C4-2B (cell line): ENCODE results near the gene PEX14.

Experiments
- H3K27ac ChIP-seq: fragments of 450-650 bp; 2 replicates; pipeline ENCODE4 v1.5.1; 2017
- ZFX ChIP-seq: fragments of 450-650 bp; IDR thresholded peaks from 2 replicates; pipeline ENCODE4 v1.6.1; 2017
- TF ChIP-seq, protein P1 (sequence below): fragments of 450-650 bp; conservative IDR thresholded peaks from 2 replicates; pipeline ENCODE4 v1.5.1; 2017; ENCODE audit warnings: mild to moderate bottlenecking

Gene PEX14

DNA sequence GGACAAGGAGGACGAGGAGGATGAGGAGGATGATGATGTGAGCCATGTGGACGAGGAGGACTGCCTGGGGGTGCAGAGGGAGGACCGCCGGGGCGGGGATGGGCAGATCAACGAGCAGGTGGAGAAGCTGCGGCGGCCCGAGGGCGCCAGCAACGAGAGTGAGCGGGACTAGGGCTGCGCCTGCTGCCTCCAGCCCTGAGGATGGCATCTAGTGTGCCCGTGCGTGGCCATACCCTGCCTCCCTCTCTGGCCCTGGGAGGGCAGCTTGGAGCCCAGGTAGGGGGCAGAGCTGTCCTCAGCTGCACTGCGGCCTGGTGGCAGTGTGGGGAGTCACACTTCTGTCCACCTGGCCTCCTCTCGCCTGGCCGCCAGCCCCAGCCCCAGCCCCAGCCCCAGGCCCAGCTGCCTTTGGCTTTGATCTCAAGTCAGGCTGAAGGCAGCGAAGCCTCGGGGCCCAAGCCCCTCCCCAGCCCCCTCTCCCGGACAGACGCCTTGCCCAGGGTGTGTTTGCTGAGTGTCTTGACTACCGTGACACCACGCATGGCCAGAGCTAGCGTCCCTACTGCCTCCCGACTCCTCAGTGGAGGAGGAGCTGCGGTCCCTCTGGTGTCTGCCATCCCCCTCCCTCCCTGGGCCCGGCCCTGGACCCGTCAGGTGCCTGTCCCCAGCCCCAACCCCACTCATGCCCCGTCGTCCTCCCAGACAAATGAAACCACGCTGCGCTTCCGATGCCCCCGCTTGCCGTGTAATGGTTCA, 155.2 kb downstream of the PEX14 start:
- H3K27ac ChIP-seq = peak overlapping the region; percentile 96
- TF ChIP-seq, protein P1, sequence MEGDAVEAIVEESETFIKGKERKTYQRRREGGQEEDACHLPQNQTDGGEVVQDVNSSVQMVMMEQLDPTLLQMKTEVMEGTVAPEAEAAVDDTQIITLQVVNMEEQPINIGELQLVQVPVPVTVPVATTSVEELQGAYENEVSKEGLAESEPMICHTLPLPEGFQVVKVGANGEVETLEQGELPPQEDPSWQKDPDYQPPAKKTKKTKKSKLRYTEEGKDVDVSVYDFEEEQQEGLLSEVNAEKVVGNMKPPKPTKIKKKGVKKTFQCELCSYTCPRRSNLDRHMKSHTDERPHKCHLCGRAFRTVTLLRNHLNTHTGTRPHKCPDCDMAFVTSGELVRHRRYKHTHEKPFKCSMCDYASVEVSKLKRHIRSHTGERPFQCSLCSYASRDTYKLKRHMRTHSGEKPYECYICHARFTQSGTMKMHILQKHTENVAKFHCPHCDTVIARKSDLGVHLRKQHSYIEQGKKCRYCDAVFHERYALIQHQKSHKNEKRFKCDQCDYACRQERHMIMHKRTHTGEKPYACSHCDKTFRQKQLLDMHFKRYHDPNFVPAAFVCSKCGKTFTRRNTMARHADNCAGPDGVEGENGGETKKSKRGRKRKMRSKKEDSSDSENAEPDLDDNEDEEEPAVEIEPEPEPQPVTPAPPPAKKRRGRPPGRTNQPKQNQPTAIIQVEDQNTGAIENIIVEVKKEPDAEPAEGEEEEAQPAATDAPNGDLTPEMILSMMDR = no peak
- TF ChIP-seq ZFX = no peak

- peak overlapping the region; percentile 96 for H3K27ac ChIP-seq
- TF ChIP-seq, protein P1 = no peak
- TF ChIP-seq ZFX = no peak
Measured at GRCh38 chr1:10630661-10631120, 155.9 kb downstream of the PEX14 start.

DNA sequence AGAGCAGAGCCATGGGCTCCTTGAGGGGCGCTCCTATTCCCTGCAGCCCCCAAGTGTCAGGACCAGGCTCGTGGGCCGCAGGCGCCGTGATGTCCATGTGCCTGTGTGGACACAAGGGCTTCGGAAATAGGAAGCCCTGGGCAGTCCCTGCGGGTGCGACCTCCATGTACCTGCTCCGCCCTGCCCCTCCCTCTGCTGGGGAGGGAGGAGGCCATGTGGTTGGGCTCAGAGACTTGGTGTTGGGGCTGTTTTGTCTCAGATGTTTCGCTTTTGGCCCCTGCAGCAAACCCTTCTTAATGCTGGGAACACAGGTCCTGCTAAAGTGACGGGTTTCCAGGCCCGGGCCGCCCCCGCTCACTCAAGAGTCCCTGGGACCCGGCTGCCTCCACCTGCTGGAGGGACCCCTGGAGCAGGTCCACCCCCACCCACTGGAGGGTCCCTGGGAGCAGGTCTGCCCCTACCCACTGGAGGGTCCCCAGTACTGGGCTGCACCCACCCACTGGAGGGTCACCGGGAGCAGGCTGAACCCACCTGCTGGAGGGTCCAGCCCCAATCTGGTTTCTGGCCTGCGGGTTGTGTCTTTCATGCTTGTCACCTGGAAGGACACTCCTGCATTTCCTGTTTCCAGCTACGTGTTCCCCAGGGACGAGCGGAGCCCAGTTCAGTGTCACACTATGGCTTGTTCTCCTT, 156.5 kb downstream of the PEX14 start:
- peak overlapping the region; percentile 96 for H3K27ac ChIP-seq
- TF ChIP-seq, protein P1 = no peak
- TF ChIP-seq ZFX = no peak

GRCh38 chr1:10631811-10632593, 157.3 kb downstream of the PEX14 start:
- peak overlapping the region; percentile 96 for H3K27ac ChIP-seq

DNA sequence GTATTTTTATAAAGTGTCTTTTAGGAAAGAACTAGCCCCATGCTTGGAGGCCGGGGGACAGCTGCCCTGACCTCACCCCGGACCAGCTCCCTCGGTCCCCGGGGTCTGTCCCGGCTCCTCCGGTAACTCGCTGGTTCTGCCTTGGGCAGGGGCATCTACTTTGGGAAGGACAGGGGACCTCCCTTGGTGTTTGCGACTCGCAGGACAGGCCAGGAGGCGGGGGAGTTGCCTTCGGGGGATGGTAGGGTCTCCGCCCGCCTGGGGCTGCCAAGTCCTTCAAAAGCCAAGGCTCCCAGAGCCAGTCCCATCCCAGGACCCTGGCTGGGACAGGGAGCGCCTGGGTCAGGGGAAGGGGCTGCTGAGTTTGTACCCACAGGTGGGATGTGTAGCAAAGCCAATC, 157.9 kb downstream of the PEX14 start:
- H3K27ac ChIP-seq = peak overlapping the region; percentile 96
- TF ChIP-seq ZFX = no peak
- TF ChIP-seq, protein P1 = no peak

More at GRCh38 chr1:10631811-10632593, 157.3 kb downstream of the PEX14 start:
- TF ChIP-seq, protein P1 = no peak
- no peak for TF ChIP-seq ZFX

DNA sequence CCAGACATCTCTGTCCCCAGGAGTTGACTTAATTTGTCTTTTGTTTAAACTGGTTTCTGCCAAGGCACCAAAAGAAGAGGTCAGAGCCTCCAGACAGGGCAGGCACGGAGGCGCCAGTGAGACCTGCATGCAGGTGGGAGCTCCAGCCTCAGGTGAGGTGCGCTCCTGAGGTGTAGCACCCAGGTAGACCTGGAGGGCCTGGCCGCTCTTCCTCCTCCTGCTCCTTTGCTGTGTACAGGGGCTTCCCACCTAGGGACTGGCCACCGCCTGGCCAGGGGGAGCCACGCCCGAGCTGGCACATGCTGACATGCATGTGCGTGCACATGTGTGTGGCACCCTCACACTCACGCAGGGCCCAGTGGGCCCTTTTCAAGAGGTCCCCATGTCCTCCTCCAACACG, 158.7 kb downstream of the PEX14 start:
- no peak for TF ChIP-seq ZFX
- TF ChIP-seq, protein P1 = no peak
- peak overlapping the region; percentile 96 for H3K27ac ChIP-seq
